CD4-positive, alpha-beta T cell treated with Interleukin-4 for 4 hours (primary cell): Measurements from ENCODE around the gene NPFF.
"Not testable (repeated sequence)": the region's sequence is repeated elsewhere in the genome, so short reads cannot be mapped to it uniquely, and the experiment has no call there.

Experiments used
- DNase-seq: peaks from one replicate; pipeline ENCODE4 v3.0.0-alpha.2; 2020

Gene NPFF

DNA sequence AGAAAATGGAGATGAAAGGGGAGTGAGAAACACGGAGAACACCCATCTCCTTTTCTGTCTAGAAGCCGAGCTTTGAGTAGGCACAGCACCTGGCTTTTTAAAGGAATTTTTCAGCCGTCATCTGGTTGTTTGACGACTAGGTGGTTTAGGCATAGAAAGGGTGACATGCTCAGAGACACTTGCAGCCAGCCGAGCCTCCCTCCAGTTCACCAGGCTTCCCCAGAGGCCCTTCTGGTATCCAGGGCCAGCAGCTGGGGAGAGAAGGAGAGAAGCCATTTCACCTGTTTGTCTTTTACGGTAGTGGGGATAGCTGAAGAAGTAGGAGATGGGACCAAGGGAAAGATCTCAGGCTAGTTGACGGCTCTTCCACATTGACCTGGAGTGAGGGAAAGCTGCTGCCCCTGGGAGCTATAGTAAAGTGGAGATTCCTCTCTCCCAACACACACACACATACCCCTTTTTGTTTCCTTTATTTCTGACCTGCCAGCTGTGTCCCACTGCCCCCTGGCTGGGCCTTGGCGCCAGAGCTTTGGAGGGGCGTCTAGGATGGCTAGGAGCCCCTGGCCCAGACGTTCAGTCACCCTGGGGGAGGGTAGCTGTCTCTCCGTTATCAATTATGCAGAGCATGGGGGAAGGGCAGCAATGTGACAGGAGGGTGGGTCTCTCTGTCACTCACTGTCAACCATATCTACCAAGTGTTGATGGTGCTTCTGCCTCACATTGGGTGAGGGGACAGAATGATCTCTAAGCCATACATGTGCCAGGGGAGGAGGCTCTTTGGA is 13.5 kb downstream of the NPFF start:
- no peak for DNase-seq

GRCh38 chr12:53492830-53493609 is 14.3 kb downstream of the NPFF start:
- DNase-seq, result peak; percentile 83

- no peak for DNase-seq
Observed at GRCh38 chr12:53492188-53492587, 15.1 kb downstream of the NPFF start.

GRCh38 chr12:53489242-53489864 is 17.9 kb downstream of the NPFF start:
- DNase-seq, result no peak

GRCh38 chr12:53486736-53487487 is 20.4 kb downstream of the NPFF start:
- DNase-seq, result no peak

GRCh38 chr12:53485955-53486735 is 21.1 kb downstream of the NPFF start:
- no peak for DNase-seq

DNA sequence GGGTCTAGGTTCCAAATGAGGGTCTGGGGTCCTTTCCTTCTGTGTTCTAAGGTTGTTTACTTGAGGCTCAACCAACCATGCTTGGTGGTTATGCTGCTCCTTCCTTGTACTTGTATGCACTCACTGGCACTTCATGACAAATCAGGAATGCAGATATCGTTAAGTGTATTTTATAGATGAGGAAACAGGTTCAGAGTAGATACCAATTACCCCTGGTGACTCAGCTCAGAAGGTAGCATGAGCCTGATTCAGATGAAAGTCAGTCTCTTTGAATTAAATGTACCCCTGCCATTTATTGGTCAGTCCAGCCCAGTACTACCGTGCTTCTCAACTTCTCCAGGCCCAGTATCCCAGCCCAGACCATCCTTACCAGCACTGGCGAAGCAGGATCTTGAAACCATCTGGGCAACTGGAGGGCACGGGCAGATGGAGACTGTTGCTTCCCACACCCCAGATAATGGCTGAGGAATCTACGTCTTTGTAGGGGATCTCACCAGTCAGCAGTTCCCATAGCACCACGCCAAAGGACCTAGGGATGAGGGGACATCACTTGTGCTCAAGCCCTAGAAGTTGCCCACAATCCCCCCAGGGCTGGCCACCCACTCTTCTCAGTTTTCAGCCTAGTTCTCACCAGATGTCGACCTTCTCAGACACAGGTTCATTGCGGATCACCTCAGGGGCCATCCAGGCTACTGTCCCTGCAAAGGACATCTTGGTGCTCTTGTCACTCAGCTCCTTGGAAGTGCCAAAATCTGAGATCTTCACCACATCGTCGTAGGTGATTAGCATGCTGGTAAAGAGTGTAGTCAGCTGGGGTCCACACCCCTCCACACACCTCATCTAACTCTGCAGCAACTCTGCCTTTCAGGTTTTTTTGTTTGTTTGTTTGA is 22.4 kb downstream of the NPFF start:
- no peak for DNase-seq

- DNase-seq, result no peak
Observed at GRCh38 chr12:53483979-53484377, 23.3 kb downstream of the NPFF start.

GRCh38 chr12:53483225-53483978 is 23.9 kb downstream of the NPFF start:
- DNase-seq, result no peak

GRCh38 chr12:53482626-53483168 is 24.6 kb downstream of the NPFF start:
- no peak for DNase-seq

DNA sequence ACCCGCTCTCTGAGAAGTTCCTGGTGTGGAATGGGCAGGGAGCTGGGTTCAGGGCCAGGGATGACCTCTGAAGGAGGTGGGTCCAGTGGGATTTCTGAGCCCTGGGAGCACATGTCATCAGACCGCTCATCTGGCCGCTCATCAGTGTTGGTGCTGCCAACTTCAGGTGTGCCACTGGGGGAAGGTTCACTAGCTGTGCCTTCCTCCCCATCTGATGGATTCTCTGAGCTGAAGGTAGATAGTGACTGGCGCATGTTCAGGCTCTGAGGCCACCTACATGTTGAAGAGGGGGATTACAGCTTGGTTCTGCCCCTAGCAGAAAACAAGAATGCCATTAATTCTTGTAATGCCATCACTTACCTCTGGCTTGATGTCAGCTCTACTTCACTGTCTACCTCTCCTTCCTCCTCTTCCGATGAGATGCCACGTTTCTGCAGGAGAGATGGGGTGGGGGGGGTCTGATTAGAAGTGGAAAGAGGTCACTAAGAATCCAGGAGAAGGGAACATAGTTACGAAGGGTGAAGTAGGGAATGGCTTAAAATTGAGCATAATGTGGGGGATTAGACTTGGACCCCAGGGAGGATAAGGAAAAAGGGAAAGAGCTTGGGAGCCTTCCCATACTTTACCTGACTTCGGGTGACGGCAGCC is 25.2 kb downstream of the NPFF start:
- DNase-seq, result no peak

DNA sequence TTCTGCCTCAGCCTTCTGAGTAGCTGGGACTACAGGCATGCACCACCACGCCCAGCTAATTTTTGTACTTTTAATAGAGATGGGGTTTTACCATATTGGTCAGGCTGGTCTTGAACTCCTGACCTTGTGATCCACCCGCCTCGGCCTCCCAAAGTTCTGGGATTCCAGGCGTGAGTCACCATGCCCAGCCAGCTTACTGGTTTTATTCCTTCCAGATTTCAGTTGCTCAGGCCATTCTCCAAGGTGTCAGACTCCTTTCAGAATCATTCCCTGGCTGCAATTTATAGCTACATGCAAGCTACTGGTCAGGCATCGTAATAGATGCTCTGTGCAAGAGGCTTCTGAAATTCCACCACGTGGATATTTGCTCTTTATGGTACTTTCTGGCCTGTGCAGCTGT is 25.8 kb downstream of the NPFF start:
- not testable (repeated sequence) for DNase-seq

DNA sequence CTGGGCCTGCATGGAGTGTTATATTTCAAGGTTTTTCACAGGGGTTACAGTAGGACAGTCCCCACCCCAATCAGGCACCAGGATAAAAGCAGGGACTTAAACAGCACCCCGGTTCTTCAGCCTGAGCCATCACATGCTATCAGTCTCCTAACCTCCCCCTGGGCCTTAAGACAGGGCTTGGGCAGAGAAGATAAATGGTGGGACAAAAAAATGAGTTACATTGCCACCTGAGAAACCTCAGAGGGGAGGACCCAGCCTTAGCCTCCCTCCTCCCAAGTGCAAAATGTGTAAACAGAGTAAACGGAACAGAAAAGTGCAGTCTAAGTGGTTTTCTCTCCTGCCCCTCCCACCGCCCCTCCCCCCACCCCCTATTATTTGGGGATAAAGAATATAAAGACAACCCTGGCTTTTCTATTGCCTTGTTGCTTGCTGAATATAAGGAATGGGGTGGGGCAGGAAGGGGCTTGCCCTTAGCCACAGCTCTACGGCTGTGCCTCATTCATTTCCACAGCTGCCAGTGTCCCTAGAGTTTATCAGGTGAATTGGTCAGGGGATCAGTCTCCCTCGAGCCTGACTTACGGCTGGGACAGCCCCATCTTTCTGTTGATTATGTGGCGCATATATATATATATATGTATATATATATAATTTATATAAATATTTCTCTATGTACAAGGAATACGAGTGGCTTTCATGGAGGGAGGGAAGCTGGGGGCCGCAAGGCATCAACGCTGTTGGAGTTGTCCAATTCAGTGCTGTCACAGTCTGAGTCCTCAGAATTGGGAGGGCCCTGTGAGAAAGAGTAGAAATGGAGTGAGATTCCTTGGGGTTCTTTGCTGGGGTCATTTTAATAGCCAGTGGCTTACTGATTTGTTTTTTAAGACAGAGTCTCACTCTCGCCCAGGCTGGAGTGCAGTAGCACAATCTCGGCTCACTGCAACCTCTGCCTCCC is 26.5 kb downstream of the NPFF start:
- DNase-seq, result no peak

DNA sequence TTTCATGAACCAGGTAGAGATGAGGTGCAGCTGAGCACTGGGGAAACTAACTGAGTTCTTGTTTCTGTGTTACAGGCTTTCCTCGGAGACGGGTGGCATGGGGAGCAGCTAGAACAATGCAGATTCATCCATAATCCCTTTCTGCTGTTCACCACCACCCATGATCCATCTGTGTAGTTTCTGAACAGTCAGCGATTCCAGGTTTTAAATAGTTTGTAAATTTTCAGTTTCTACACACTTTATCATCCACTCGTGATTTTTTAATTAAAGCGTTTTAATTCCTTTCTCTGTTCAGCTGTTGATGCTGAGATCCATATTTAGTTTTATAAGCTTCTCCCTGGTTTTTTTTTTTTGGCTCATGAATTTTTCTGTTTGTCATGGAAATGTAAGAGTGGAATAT is 28.0 kb downstream of the NPFF start:
- no peak for DNase-seq

- DNase-seq, result no peak
Observed at GRCh38 chr12:53478865-53479264, 28.4 kb downstream of the NPFF start.

- no peak for DNase-seq
Observed at GRCh38 chr12:53476769-53477209, 30.5 kb downstream of the NPFF start.

GRCh38 chr12:53474819-53475218 is 32.5 kb downstream of the NPFF start:
- DNase-seq, result no peak

DNA sequence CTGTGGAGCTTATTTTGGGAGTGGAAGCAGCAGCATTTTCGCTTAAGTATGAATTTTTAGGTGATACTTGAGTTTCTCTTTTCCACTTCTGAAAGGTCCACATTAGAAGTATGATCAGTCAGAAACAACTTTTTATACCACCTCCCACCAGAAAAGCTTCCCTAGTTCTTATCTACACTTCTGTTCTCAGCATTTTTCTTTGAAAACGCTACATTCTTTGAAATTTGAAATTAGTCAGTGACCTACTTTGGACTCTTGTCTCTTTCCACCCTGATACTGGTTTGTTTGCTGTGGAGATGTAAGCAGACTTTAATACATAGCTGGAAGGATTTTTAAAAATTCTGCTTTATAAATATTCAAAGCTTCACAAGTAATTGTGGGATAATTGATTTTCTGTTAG is 33.2 kb downstream of the NPFF start:
- no peak for DNase-seq
